SU-DHL-6 (cell line): ENCODE results near the gene CPLX3.

Source experiments
- CTCF ChIP-seq: fragments of 200-600 bp; sonication (generic); IDR thresholded peaks from one replicate; pipeline ENCODE4 v1.5.1; 2017; ENCODE audit warnings: antibody characterized with exemption, mild to moderate bottlenecking, low read length, moderate library complexity; ENCODE audit not compliant: insufficient read depth, poor library complexity, severe bottlenecking
- EZH2phosphoT487 ChIP-seq: fragments of 200-600 bp; sonication (generic), shearing (Covaris generic); conservative IDR thresholded peaks from 2 replicates; pipeline ENCODE4 v1.6.1; 2018; ENCODE audit warnings: mild to moderate bottlenecking, antibody characterized with exemption, low read length, moderate library complexity, mixed read lengths

DNA sequence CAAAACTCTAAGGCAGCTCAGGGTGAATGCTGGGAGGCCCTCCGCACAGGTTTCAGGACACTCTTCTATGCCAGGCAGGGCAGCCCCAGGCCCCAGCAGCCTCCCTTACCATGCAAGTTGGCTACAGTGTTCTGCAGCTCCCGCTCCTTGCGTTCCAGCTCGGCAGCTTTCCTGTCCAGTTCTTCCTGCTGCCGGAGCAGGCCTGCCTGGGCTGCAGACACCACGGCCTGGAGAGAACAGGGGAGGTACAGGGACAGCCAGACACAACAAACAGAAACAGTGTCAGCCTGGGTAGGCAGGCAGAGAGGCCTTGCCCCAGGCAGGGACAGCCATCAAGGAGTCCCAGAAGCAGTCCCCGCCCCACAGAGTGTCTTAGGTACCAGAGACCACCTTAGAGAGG is 25.5 kb downstream of the CPLX3 start:
- no peak for TF ChIP-seq CTCF
- no peak for TF ChIP-seq EZH2phosphoT487
